Smooth muscle cell (in vitro differentiated cells): ENCODE data around the gene WDR4. TPM values are rescaled to one million over a fixed set of nuclear protein-coding genes. Genes with fewer than 3 reads are reported as not detected.
"Not testable (repeated sequence)": the region's sequence is repeated elsewhere in the genome, so short reads cannot be mapped to it uniquely, and the experiment has no call there.

Source experiments
- DNase-seq: peaks from one replicate; lab custom pipeline; 2025; ENCODE audit not compliant: unreplicated experiment; lab: John Stamatoyannopoulos, UW
- H2AFZ ChIP-seq: fragments of 200-600 bp; sonication (generic); 2 replicates; pipeline ENCODE4 v1.6.0; 2016; ENCODE audit warnings: antibody characterized with exemption, low read depth, mild to moderate bottlenecking
- H3F3A ChIP-seq: fragments of 200-600 bp; sonication (generic); 2 replicates; pipeline ENCODE4 v1.6.0; 2017; ENCODE audit warnings: antibody characterized with exemption, low read depth
- H3K27ac ChIP-seq: fragments of 200-600 bp; sonication (generic); 2 replicates; pipeline ENCODE4 v1.5.1; 2016; ENCODE audit warnings: low read depth, mild to moderate bottlenecking
- H3K27me3 ChIP-seq: fragments of 200-600 bp; sonication (generic); 2 replicates; pipeline ENCODE4 v1.6.1; 2016; ENCODE audit warnings: low read depth, mild to moderate bottlenecking
- H3K36me3 ChIP-seq: fragments of 200-600 bp; sonication (generic); 2 replicates; pipeline ENCODE4 v1.5.1; 2016; ENCODE audit warnings: low read depth
- H3K4me1 ChIP-seq: fragments of 200-600 bp; sonication (generic); 2 replicates; pipeline ENCODE4 v1.5.1; 2016; ENCODE audit warnings: low read depth
- H3K4me2 ChIP-seq: fragments of 200-600 bp; sonication (generic); 2 replicates; pipeline ENCODE4 v1.6.0; 2016; ENCODE audit warnings: mild to moderate bottlenecking
- H3K4me3 ChIP-seq: fragments of 200-600 bp; sonication (generic); 2 replicates; pipeline ENCODE4 v1.5.1; 2016; ENCODE audit warnings: mild to moderate bottlenecking
- H3K79me2 ChIP-seq: fragments of 200-600 bp; sonication (generic); 2 replicates; pipeline ENCODE4 v1.6.0; 2016; ENCODE audit warnings: low read depth, mild to moderate bottlenecking
- H3K9ac ChIP-seq: fragments of 200-600 bp; sonication (generic); 2 replicates; pipeline ENCODE4 v1.6.0; 2016; ENCODE audit warnings: low read depth
- H3K9me3 ChIP-seq: fragments of 200-600 bp; sonication (generic); replicated peaks from 2 replicates; pipeline ENCODE4 v1.5.1; 2016; ENCODE audit warnings: low read depth
- H4K20me1 ChIP-seq: fragments of 200-600 bp; sonication (generic); 2 replicates; pipeline ENCODE4 v1.6.0; 2016; ENCODE audit warnings: low read depth
- CTCF ChIP-seq: fragments of 200-600 bp; sonication (generic); IDR thresholded peaks from 2 replicates; pipeline ENCODE4 v1.5.1; 2017; ENCODE audit warnings: borderline replicate concordance, mild to moderate bottlenecking, antibody characterized with exemption; ENCODE audit not compliant: insufficient read depth, poor library complexity, severe bottlenecking
- WGBS: methylation state at CpG from one replicate; pipeline ENCODE4 v1.1.7; 2016; ENCODE audit warnings: low lambda C conversion rate; 5-methylcytosine and 5-hydroxymethylcytosine counted together
- polyA plus RNA-seq: library from polyadenylated mRNA; unstranded; fragments of >200 nt; fragmentation: Nextera tagmentation; extraction: Ambion mirVana; gene quantifications from 2 replicates; pipeline ENCODE4 v1.2.1, GENCODE V29; 2016
- total RNA-seq: library from RNA; depleted of rRNA; stranded (reverse); fragments of >200 nt; gene quantifications from 2 replicates; pipeline ENCODE4 v1.2.3, GENCODE V29; 2014

Gene WDR4
- total and polyA plus RNA-seq, 2 experiments from 2014 or later, result 5.1 TPM

GRCh38 chr21:42846221-42846620 lies 33.1 kb downstream of the WDR4 start:
- no peaks in the 10 kb centered on the region for H3F3A ChIP-seq
- no peak overlapping the region for H3K4me2 ChIP-seq
- H3K79me2 ChIP-seq, result no peaks in the 10 kb centered on the region
- H3K36me3 ChIP-seq, result peaks cover 3% of the 10 kb centered on the region
- no peaks in the 10 kb centered on the region for H3K4me1 ChIP-seq
- H3K27ac ChIP-seq, result no peak overlapping the region
- no peak for DNase-seq
- no peaks in the 10 kb centered on the region for H3K9me3 ChIP-seq
- no peak for TF ChIP-seq CTCF
- peaks cover 30% of the 10 kb centered on the region for H4K20me1 ChIP-seq
- H3K27me3 ChIP-seq, result no peaks in the 10 kb centered on the region
- no peak overlapping the region for H3K4me3 ChIP-seq
- H2AFZ ChIP-seq, result no peak overlapping the region
- WGBS, result 96% methylated on average over 10 of the region's 10 CpGs
- H3K9ac ChIP-seq, result no peak overlapping the region

- no peaks in the 10 kb centered on the region for H3K79me2 ChIP-seq
- TF ChIP-seq CTCF, result no peak
- peaks cover 7% of the 10 kb centered on the region for H3K36me3 ChIP-seq
- no peak overlapping the region for H3K9ac ChIP-seq
- H2AFZ ChIP-seq, result no peak overlapping the region
- peaks cover 30% of the 10 kb centered on the region for H4K20me1 ChIP-seq
- H3K27me3 ChIP-seq, result no peaks in the 10 kb centered on the region
- no peaks in the 10 kb centered on the region for H3K9me3 ChIP-seq
- H3K4me3 ChIP-seq, result no peak overlapping the region
- no peaks in the 10 kb centered on the region for H3F3A ChIP-seq
- 94% methylated on average over 21 of the region's 21 CpGs for WGBS
- H3K4me2 ChIP-seq, result no peak overlapping the region
- DNase-seq, result no peak
- no peaks in the 10 kb centered on the region for H3K4me1 ChIP-seq
- no peak overlapping the region for H3K27ac ChIP-seq
Measured at GRCh38 chr21:42845296-42845965, 33.9 kb downstream of the WDR4 start.

GRCh38 chr21:42844411-42845113 lies 34.8 kb downstream of the WDR4 start:
- Histone ChIP-seq H3K79me2 (no peaks in the 10 kb centered on the region), H3K36me3 (peaks cover 7% of the 10 kb centered on the region), H4K20me1 (peaks cover 30% of the 10 kb centered on the region), H3K9ac (no peak overlapping the region), H2AFZ (no peak overlapping the region), H3F3A (no peaks in the 10 kb centered on the region), H3K27ac (no peak overlapping the region), H3K4me3 (no peak overlapping the region), H3K4me2 (no peak overlapping the region), H3K27me3 (no peaks in the 10 kb centered on the region), H3K4me1 (no peaks in the 10 kb centered on the region), H3K9me3 (no peaks in the 10 kb centered on the region)
- no peak for DNase-seq
- no peak for TF ChIP-seq CTCF
- WGBS, result 85% methylated on average over 22 of the region's 22 CpGs

GRCh38 chr21:42843056-42843455 lies 36.3 kb downstream of the WDR4 start:
- Histone ChIP-seq H3F3A (no peaks in the 10 kb centered on the region), H3K9ac (no peak overlapping the region), H3K27me3 (no peaks in the 10 kb centered on the region), H3K4me1 (no peaks in the 10 kb centered on the region), H3K36me3 (peaks cover 7% of the 10 kb centered on the region), H2AFZ (no peak overlapping the region), H3K4me3 (no peak overlapping the region), H3K9me3 (no peaks in the 10 kb centered on the region), H4K20me1 (peaks cover 30% of the 10 kb centered on the region), H3K27ac (no peak overlapping the region), H3K4me2 (no peak overlapping the region), H3K79me2 (no peaks in the 10 kb centered on the region)
- DNase-seq, result no peak
- TF ChIP-seq CTCF, result no peak
- WGBS, result 97% methylated on average over 14 of the region's 14 CpGs

GRCh38 chr21:42841916-42842655 lies 37.3 kb downstream of the WDR4 start:
- DNase-seq, H3K9me3 ChIP-seq, H3K27me3 ChIP-seq, H3K27ac ChIP-seq, H3F3A ChIP-seq, H3K4me2 ChIP-seq, H3K9ac ChIP-seq, H2AFZ ChIP-seq, H3K4me1 ChIP-seq, H3K4me3 ChIP-seq, H3K36me3 ChIP-seq, H3K79me2 ChIP-seq: not testable (repeated sequence)
- peaks cover 26% of the 10 kb centered on the region for H4K20me1 ChIP-seq
- WGBS, result 98% methylated on average over 18 of the region's 22 CpGs
